ENCODE measurements around the gene CXCL16.

CXCL16 gene

GRCh38 chr17:4750606-4751005 is 10.9 kb upstream of the CXCL16 start:
- no peak for DNase-seq

- DNase-seq: no peak
These were observed 9.0 kb upstream of the CXCL16 start for GRCh38 chr17:4748686-4749085.

GRCh38 chr17:4747847-4748246 is 8.1 kb upstream of the CXCL16 start:
- no peak for DNase-seq

DNA sequence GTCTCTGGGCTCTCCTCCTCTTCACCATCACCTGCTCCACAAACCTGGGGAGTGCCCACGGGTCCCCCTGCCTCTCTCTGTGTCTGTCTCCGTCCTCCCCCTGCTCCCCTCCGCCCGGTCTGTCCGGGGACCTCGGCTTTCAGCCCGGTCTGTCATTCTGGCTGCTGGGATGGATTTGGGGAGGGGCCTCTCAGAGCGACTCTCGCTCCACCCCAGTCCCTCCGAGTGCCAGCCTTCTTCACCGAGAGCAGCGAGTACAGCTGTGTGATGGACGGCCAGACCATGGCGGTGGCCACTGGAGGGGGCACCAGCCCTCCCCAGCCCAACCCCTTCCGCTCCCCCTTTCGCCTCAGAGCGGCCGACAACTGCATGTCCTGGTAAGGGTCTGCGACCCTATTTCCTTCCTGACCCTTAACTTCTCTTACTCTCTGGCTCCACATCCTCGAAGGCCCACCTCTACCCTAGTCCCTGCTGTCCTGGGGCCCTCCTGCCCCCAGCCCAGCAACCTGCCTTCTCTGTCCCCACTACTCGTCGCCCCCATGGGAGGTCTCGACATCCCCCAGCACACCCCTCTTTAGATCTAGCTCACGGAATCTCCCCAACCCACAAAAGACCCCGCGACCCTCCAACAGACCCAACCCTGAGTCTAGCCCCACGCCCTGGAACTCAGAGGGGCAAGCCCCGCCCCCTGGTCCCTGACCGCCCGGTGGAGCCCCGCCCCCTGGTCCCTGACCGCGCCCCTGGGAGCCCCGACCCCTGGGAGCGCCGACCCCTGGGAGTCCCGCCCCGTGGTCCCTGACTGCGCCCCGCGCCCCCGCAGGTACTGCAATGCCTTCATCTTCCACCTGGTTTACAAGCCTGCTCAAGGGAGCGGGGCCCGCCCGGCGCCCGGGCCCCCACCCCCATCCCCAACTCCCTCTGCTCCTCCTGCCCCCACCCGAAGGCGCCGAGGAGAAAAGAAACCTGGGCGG is 5.6 kb upstream of the CXCL16 start:
- no peak for DNase-seq

GRCh38 chr17:4743898-4744297 is 4.2 kb upstream of the CXCL16 start:
- DNase-seq: no peak

GRCh38 chr17:4743216-4743615 is 3.5 kb upstream of the CXCL16 start:
- no peak for DNase-seq

DNA sequence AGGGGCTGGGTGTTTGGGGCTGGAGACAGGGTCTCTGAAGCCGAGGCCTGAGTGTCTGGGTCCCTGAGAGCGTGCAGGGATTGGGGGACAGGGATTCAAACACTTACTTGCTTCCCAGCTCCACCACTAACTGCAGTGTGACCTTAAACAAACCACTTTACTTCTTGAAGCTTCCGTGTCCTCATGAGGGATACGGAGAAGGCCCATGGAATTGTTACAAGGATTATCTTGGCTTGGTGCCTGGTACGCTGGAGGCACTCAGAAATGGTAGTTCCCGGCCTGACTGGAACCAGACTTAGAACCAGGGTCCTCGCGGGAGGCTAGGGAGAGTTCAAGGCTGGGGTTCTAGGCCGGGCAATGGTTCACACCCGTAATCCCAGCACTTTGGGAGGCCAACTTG is 2.9 kb upstream of the CXCL16 start:
- DNase-seq: no peak

DNA sequence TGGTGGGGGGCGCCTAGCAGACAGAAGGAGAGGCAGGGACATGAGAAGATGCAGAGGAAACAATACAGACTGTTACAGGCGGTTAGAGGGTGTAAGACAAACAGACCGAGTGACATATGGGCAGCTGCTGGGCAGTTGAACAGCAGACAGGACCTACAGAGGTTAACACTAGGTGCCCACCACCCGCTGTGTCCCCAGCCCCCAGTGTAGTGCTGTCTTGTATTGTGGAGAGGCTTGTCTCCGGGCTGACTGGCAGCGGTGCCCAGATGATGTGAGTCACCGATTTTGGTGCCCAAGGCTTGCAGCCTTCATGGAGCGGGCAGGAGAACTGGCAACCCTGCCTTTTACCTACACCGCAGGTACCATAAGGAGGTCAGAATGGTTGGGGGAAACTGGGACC is 2.4 kb upstream of the CXCL16 start:
- no peak for DNase-seq

DNA sequence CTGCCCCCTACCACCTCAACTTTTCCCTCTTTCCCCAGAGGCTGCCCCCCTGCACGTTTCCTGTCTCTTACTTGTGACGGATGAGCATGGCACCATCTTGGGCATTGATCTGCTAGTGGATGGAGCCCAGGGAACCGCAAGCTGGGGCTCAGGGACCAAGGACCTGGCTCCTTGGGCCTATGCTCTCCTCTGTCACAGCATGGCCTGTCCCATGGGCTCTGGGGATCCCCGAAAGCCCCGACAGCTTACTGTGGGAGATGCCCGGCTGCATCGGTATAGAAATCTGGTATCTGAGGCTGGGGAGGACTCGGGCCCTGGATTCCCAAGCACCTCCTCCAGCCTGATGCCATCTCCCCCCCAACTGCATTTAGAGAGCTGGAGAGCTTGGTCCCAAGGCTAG is 1.8 kb upstream of the CXCL16 start:
- DNase-seq: no peak

DNA sequence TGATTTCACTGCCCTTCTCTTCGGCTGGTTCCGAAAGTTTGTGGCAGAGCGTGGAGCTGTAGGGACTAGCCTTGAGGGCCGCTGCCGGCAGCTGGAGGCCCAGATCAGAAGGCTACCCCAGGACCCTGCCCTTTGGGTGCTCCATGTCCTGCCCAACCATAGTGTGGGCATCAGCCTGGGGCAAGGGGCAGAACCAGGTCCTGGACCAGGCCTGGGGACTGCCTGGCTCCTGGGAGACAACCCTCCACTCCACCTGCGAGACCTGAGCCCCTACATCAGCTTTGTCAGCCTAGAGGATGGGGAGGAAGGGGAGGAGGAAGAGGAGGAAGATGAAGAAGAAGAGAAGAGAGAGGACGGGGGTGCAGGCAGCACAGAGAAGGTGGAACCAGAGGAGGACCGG is 856 bp upstream of the CXCL16 start:
- no peak for DNase-seq

- DNase-seq: no peak
These were observed 260 bp upstream of the CXCL16 start for GRCh38 chr17:4740025-4740351.

DNA sequence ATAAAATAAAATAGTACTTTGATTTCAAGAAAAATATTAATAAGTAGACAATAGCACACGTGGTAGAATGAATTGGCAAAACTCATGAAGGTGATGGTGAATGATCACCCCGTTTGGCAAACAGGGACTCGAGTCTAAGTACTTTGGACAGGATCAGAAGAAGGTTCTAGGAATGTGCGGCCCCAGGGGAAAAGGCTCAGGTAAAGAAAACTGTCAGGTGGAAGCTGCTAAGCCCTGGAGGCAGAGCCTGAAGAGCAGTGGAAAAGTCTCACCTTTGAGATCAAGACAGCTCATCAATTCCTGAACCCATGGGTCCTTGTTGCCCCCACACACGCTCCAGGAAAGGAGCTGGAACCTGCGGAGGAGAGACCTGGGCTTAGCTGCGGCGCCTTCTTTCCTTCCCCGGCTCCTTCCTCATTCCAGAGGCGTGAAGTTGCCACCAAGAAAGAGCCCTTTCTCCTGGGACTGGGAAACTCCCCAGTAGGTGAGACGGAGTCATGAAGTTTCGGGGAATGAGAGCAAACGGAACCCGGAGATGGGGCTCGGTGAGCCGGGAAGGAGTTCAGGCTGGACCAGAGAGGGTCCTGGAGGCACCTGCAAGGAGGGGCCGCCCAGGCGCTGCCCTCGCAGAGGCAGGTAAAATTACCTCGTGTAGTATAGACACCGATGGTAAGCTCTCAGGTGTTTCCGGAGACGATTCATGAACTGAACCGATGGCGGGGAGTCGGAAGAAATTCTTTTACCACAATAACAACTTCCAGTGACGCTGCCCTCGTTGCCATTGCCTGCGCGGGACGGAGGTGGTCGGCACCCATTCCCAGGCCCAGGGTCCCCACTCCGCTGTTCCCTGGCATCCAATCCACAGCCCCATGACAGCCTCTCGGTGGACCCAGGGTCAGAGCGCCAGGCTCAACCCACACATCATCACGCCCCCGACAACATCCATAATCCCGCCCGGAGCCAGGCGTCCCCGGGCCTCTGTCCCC is 1.3 kb downstream of the CXCL16 start:
- DNase-seq: no peak

DNA sequence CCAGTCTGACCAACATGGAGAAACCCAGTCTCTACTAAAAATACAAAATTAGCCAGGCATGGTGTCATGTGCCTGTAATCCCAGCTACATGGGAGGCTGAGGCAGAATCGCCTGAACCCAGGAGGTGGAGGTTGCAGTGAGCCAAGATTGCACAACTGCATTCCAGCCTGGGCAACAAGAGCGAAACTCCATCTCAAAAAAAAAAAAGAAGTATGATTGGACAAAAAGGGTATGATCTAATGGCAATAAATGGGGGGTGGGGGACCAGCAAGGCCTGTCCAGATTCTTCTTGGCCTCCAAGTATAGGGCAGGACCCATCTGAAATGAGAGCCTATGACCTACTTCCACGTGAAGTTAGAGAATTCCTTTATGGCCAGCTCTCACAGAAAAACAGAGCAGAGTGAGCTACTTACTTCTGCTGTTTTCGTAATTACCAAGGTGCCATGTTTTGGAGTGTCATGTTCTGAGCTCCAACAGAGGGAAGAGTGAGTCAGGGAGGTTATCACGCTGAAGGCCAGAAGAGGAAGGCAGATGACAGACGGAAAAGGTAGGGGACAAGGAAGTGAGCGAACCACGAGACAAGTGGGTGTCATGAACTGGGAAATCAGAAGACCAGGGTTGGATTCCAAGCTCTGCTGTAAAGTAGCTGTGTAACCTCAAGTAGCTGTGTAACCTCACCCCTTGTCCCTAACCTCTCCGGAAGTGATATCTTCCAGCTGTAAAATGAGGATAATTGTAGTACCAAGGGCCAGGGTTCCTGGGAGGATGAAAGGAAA is 3.7 kb downstream of the CXCL16 start:
- DNase-seq: no peak

GRCh38 chr17:4734857-4735475 is 4.8 kb downstream of the CXCL16 start:
- DNase-seq: no peak

DNA sequence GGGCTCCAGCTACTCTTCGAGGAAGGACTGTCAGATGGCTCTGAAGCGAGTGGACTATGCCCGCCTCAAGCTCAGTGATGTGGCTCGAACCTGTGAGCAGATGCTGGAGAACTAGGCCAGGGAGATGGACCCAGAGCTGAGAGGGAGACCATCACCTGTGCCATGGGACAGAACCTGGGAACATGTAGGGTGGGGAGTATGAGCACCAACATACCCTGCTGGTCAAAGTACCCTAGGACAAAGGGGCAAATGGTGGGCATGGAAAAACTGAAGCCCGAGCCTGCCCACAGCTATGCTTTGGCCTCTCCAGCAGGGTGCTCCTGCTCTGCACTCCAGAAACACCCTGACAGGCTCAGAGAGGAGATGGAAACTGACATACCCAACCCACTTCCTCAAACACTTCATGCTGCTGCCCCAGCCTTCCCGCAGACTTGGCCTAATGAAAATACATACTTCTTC is 6.6 kb downstream of the CXCL16 start:
- DNase-seq: no peak

GRCh38 chr17:4728124-4728523 is 11.6 kb downstream of the CXCL16 start:
- DNase-seq: no peak

DNA sequence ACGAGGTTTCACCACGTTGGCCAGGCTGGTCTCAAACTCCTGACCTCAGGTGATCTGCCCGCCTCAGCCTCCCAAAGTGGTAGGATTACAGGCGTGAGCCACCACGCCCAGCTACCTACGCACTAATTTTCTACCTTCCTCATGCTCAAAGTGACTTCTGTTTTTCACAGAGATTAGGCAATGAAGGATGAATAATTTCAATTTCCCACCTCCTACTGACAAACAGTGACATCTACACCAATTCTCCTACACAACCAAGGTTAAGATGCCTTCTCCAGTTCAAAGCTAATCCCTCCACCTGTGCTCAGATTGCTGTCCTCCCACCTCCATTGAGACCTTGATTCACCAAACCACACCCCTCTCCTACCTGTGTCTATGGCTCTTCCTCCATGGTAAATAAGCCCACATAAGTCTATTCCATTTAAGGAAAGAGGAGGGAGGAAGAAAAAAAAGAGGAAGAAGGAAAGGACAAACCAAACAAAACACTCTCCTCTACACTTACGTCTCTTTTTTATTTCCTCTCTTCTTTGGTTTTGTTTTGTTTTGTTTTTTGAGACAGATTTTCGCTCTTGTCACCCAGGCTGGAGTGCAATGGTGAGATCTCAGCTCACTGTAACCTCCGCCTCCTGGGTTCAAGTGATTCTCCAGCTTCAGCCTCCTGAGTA is 13.9 kb downstream of the CXCL16 start:
- no peak for DNase-seq

DNA sequence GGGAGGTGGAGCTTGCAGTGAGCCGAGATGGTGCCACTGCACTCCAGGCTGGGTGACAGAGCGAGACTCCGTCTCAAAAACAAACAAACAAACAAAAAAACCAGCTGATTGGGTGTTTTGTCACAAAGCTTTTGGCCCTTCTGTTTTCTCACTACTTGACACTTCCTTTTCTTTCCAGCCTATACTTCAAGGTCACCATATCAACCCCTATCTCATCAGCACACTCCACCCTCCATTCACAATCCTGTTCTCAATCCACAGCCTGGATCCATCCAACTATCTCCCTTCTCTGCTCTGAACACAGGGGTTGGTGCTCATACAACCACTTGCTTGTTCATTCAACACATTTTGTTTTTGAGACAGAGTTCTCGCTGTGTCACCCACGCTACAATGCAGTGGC is 15.1 kb downstream of the CXCL16 start:
- DNase-seq: no peak

DNA sequence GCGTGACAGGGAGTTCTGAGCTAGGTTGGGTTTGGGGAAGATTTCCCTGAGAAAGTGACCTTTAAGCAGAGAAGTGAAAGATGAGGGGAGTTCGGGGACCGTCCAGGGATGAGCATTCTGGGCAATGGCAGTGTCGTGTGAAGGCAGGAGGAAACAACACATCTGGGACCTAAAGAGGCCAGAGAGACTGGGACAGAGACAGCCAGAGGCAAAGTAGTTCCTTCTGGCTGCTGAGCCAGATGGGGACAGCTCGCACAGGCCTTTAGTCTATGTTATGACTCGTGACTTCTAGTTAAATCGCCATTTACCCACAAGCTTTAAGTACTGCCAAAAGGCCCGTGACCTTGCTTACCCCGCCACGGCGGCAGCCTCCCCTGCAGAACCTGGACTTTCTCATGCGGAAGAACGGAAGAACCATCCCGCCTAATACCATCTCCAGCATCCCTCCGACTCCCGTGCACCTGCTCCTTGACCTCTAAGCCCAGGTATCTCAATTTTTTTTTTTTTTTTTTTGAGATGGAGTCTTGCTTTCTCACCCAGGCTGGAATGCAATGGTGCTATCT is 17.0 kb downstream of the CXCL16 start:
- no peak for DNase-seq

- DNase-seq: no peak
These were observed 18.3 kb downstream of the CXCL16 start for GRCh38 chr17:4721203-4722135.
